ENCODE data around the gene TKTL2.
"Not testable (repeated sequence)": the region's sequence is repeated elsewhere in the genome, so short reads cannot be mapped to it uniquely, and the experiment has no call there.

Gene TKTL2

DNA sequence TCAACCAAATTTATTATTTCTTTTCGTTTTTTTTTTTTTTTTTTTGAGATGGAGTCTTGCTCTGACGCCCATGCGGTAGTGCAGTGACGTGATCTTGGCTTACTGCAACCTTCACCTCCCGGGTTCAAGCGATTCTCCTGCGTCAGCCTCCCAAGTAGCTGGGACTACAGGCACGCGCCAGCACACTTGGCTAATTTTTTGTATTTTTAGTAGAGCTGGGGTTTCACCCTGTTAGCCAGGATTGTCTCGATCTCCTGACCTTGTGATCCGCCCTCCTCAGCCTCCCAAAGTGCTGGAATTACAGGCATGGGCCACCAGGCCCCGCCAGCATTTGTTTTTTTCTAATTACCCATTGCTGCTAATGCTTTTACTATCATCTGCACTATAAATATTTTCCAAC, 26.5 kb downstream of the TKTL2 start:
- not testable (repeated sequence) for DNase-seq

DNA sequence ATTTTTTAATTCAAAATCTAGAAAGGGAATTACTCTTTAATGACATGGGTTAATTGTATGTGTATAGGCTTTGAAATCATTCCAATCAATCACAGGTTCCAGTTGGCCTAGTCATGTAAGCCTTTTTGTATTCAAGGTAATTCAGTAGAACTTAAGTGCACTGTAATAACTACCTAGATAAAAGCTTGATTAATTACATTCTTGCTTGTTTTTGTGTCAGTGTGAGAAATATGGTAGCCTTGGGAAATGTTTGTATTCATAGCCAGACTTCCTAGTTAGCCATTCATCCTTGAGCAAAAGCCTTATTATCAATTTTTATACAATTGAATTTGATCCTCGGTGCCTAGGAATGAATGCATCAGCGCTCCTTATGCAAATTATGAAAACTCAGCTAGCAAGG, 33.5 kb downstream of the TKTL2 start:
- DNase-seq, result no peak

All from KG1 (cell line).